22Rv1 (cell line): ENCODE results near the gene PLCXD3.
"Not testable (repeated sequence)": the region's sequence is repeated elsewhere in the genome, so short reads cannot be mapped to it uniquely, and the experiment has no call there.

Experiments used
- ZFX ChIP-seq: fragments of 450-650 bp; IDR thresholded peaks from 2 replicates; pipeline ENCODE4 v1.6.1; 2017; ENCODE audit warnings: antibody characterized with exemption, borderline replicate concordance
- TF ChIP-seq, protein P1 (sequence below): fragments of 450-650 bp; IDR thresholded peaks from 2 replicates; pipeline ENCODE4 v1.5.1; 2017; ENCODE audit warnings: mild to moderate bottlenecking

DNA sequence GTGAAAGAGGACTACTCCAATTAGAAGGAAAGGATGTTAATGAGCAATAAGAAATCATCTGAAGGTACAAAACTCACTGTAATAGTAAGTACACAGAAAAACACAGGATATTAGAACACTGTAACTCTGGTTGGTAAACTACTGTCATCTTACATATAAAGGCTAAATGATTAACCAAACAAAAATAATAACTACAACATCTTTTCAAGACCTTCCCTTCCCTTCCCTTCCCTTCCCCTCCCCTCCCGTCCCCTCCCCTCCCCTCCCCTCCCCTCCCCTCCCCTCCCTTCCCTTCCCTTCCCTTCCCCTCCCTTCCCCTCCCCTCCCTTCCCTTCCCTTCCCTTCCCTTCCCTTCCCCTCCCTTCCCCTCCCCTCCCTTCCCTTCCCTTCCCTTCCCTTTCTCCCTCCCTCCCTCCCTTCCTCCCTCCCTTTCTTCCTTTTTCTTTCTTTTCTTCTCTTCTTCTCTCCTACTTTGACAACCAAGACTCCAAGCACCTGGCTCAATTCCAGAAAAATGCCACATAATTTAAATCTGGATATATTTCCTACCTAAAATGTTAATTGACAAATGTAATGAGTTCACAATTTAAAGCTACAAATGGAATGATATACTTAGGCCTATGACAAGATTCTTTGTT, 38.7 kb downstream of the PLCXD3 start:
- TF ChIP-seq, protein P1, sequence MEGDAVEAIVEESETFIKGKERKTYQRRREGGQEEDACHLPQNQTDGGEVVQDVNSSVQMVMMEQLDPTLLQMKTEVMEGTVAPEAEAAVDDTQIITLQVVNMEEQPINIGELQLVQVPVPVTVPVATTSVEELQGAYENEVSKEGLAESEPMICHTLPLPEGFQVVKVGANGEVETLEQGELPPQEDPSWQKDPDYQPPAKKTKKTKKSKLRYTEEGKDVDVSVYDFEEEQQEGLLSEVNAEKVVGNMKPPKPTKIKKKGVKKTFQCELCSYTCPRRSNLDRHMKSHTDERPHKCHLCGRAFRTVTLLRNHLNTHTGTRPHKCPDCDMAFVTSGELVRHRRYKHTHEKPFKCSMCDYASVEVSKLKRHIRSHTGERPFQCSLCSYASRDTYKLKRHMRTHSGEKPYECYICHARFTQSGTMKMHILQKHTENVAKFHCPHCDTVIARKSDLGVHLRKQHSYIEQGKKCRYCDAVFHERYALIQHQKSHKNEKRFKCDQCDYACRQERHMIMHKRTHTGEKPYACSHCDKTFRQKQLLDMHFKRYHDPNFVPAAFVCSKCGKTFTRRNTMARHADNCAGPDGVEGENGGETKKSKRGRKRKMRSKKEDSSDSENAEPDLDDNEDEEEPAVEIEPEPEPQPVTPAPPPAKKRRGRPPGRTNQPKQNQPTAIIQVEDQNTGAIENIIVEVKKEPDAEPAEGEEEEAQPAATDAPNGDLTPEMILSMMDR: not testable (repeated sequence)
- TF ChIP-seq ZFX: not testable (repeated sequence)
